H1 (cell line): ENCODE results near the gene HSD17B3. TPM values are rescaled to one million over a fixed set of nuclear protein-coding genes. Genes with fewer than 3 reads are reported as not detected.
A peak's percentile ranks its signal among the peaks of the same experiment; 100 is the strongest.

Source experiments
- CTCF ChIA-PET: fragments of 300-600 bp; sonication (Branson Sonifier 250); formaldehyde crosslinking; loops from one replicate; lab custom pipeline; 2021; ENCODE audit not compliant: partially characterized antibody; lab: Charles Lee
- POLR2A ChIA-PET: fragments of 300-600 bp; sonication (Branson Sonifier 250); formaldehyde crosslinking; loops from one replicate; lab custom pipeline; 2021; ENCODE audit warnings: inconsistent platforms; ENCODE audit not compliant: partially characterized antibody; lab: Charles Lee
- DNase-seq, 2 experiments: peaks; one replicate each; pipeline versions ENCODE4 v3.0.0 to v3.0.0-alpha.2; 2010 to 2022; ENCODE audit warnings: low spot score in 2 of 2, low read depth in 1 of 2, mixed read lengths in 1 of 2
- FAIRE-seq: peaks from 2 replicates; lab custom pipeline; 2011; peaks lifted over from hg19 to GRCh38; lab: Jason Lieb, UNC
- H2AFZ ChIP-seq: 2 replicates; pipeline ENCODE4 v1.8.1; 2012; ENCODE audit warnings: low read length, inconsistent platforms
- H2AK5ac ChIP-seq: 2 replicates; pipeline ENCODE4 v1.6.1; 2013; ENCODE audit warnings: low read depth, low read length
- H2BK120ac ChIP-seq: replicated peaks from 2 replicates; pipeline ENCODE3; 2013; ENCODE audit warnings: low read depth, low read length, inconsistent platforms
- H2BK12ac ChIP-seq: 2 replicates; pipeline ENCODE4 v1.6.1; 2013; ENCODE audit warnings: low read depth, low read length
- H2BK15ac ChIP-seq: 2 replicates; pipeline ENCODE4 v1.6.1; 2013; ENCODE audit warnings: low read length
- H2BK20ac ChIP-seq: 2 replicates; pipeline ENCODE4 v1.6.1; 2013; ENCODE audit warnings: low read length
- H2BK5ac ChIP-seq: 2 replicates; pipeline ENCODE4 v1.6.1; 2013; ENCODE audit warnings: low read depth, low read length
- H3K14ac ChIP-seq: 2 replicates; pipeline ENCODE4 v1.6.1; 2013; ENCODE audit warnings: inconsistent platforms; ENCODE audit not compliant: insufficient read length
- H3K18ac ChIP-seq: 2 replicates; pipeline ENCODE4 v1.6.1; 2013; ENCODE audit warnings: low read length; ENCODE audit errors: extremely low read depth
- H3K23ac ChIP-seq: 2 replicates; pipeline ENCODE4 v1.6.1; 2013; ENCODE audit warnings: inconsistent platforms; ENCODE audit not compliant: insufficient read length
- H3K23me2 ChIP-seq: 2 replicates; pipeline ENCODE4 v1.6.1; 2013; ENCODE audit warnings: low read depth, low read length
- H3K27ac ChIP-seq: 2 replicates; pipeline ENCODE4 v1.6.1; 2011; ENCODE audit warnings: low read depth, low read length, inconsistent platforms
- H3K27me3 ChIP-seq, 4 experiments: replicated peaks in 1 of 4; 1 replicate in 1 of 4; 2 replicates in 3 of 4; pipeline versions ENCODE4 v1.6.1 to v1.8.1; 2011 to 2013; ENCODE audit warnings: low read length in 3 of 4, mild to moderate bottlenecking in 3 of 4, inconsistent platforms in 2 of 4, mixed read lengths in 2 of 4, moderate library complexity in 1 of 4; ENCODE audit not compliant: control insufficient read depth in 3 of 4, insufficient read depth in 3 of 4; ENCODE audit errors: extremely low read depth in 1 of 4
- H3K36me3 ChIP-seq, 4 experiments: 2 replicates each; pipeline versions ENCODE4 v1.6.1 to v1.8.1; 2011 to 2013; ENCODE audit warnings: mild to moderate bottlenecking in 4 of 4, low read length in 3 of 4, moderate library complexity in 2 of 4, control low read depth in 1 of 4, inconsistent platforms in 1 of 4; ENCODE audit not compliant: insufficient read depth in 4 of 4, control insufficient read depth in 2 of 4
- H3K4ac ChIP-seq: replicated peaks from 2 replicates; pipeline ENCODE3; 2013; ENCODE audit warnings: low read length, low read depth, mixed read lengths, inconsistent platforms; ENCODE audit not compliant: insufficient read length
- H3K4me1 ChIP-seq, 4 experiments: replicated peaks in 1 of 4; 1 replicate in 1 of 4; 2 replicates in 3 of 4; pipeline versions ENCODE4 v1.6.1 to v1.8.1; 2011 to 2013; ENCODE audit warnings: low read length in 3 of 4, inconsistent platforms in 2 of 4, mixed read lengths in 1 of 4; ENCODE audit not compliant: insufficient read depth in 4 of 4, control insufficient read depth in 3 of 4
- H3K4me2 ChIP-seq, 2 experiments: 2 replicates each; pipeline versions ENCODE4 v1.6.1 to v1.8.1; 2011 to 2013; ENCODE audit warnings: low read depth in 2 of 2, low read length in 2 of 2, control low read depth in 1 of 2, inconsistent platforms in 1 of 2, mild to moderate bottlenecking in 1 of 2; ENCODE audit not compliant: insufficient read depth in 1 of 2
- H3K4me3 ChIP-seq, 4 experiments: fragments of 200-600, 300-600 bp in 1 of 4; sonication (generic), shearing (Covaris generic), sonication (Bioruptor Twin) in 1 of 4; 2 replicates each; pipeline versions ENCODE4 v1.5.1 to v1.8.1; 2011 to 2016; ENCODE audit warnings: low read length in 4 of 4, low read depth in 3 of 4, control low read depth in 2 of 4, inconsistent platforms in 2 of 4, mild to moderate bottlenecking in 2 of 4, mixed read lengths in 1 of 4, moderate library complexity in 1 of 4; ENCODE audit not compliant: insufficient read depth in 2 of 4; ENCODE audit errors: extremely low read depth in 1 of 4
- H3K56ac ChIP-seq: replicated peaks from 2 replicates; pipeline ENCODE3; 2013; ENCODE audit warnings: low read depth, mild to moderate bottlenecking, mixed read lengths, low read length, inconsistent platforms; ENCODE audit not compliant: insufficient read length
- H3K79me1 ChIP-seq: 2 replicates; pipeline ENCODE4 v1.6.1; 2013; ENCODE audit warnings: low read depth, low read length, control low read depth
- H3K79me2 ChIP-seq, 2 experiments: 2 replicates each; pipeline versions ENCODE4 v1.6.1 to v1.8.1; 2012 to 2013; ENCODE audit warnings: low read length in 2 of 2, mild to moderate bottlenecking in 2 of 2, inconsistent platforms in 1 of 2; ENCODE audit not compliant: insufficient read depth in 2 of 2, control insufficient read depth in 1 of 2
- H3K9ac ChIP-seq, 4 experiments: replicated peaks in 1 of 4; 1 replicate in 1 of 4; 2 replicates in 3 of 4; pipeline versions ENCODE4 v1.6.1 to v1.8.1; 2011 to 2013; ENCODE audit warnings: low read depth in 3 of 4, low read length in 3 of 4, control low read depth in 2 of 4, mild to moderate bottlenecking in 2 of 4, moderate library complexity in 2 of 4, inconsistent platforms in 1 of 4; ENCODE audit errors: extremely low read depth in 1 of 4
- H3K9me3 ChIP-seq, 2 experiments: 2 replicates each; pipeline versions ENCODE4 v1.6.1 to v1.8.1; 2012 to 2013; ENCODE audit warnings: mild to moderate bottlenecking in 2 of 2, moderate library complexity in 2 of 2, control low read depth in 1 of 2, inconsistent platforms in 1 of 2, low read depth in 1 of 2, low read length in 1 of 2, mixed read lengths in 1 of 2; ENCODE audit not compliant: insufficient read depth in 2 of 2
- H4K20me1 ChIP-seq, 2 experiments: replicated peaks in 1 of 2; 2 replicates each; pipeline versions ENCODE3 to v1.8.1; 2011 to 2013; ENCODE audit warnings: inconsistent platforms in 2 of 2, low read length in 2 of 2, mild to moderate bottlenecking in 1 of 2; ENCODE audit not compliant: insufficient read depth in 2 of 2, control insufficient read depth in 1 of 2
- H4K5ac ChIP-seq: 2 replicates; pipeline ENCODE4 v1.6.1; 2013; ENCODE audit warnings: low read length, low read depth, mixed read lengths, inconsistent platforms; ENCODE audit not compliant: insufficient read length
- H4K8ac ChIP-seq: 2 replicates; pipeline ENCODE4 v1.8.0; 2013; ENCODE audit warnings: mild to moderate bottlenecking, moderate library complexity, low read length, inconsistent platforms; ENCODE audit not compliant: insufficient read depth; ENCODE audit errors: extremely low read depth
- H4K91ac ChIP-seq: replicated peaks from 2 replicates; pipeline ENCODE3; 2013; ENCODE audit warnings: low read length, mixed read lengths, inconsistent platforms; ENCODE audit not compliant: insufficient read length
- BRCA1 ChIP-seq: IDR thresholded peaks from 2 replicates; pipeline ENCODE4 v1.6.1; 2012; ENCODE audit warnings: low read depth, low read length, improper control_type of control experiment
- CHD2 ChIP-seq: IDR thresholded peaks from 2 replicates; pipeline ENCODE4 v1.6.1; 2012; ENCODE audit warnings: low read length, improper control_type of control experiment
- CTBP2 ChIP-seq: IDR thresholded peaks from 2 replicates; pipeline ENCODE4 v1.7.0; 2011; ENCODE audit warnings: borderline replicate concordance, mild to moderate bottlenecking, moderate library complexity, mixed read lengths, low read length; ENCODE audit not compliant: insufficient read depth, insufficient read length
- HDAC6 ChIP-seq: IDR thresholded peaks from one replicate; pipeline ENCODE4 v1.7.1; 2012; ENCODE audit warnings: low read depth, mild to moderate bottlenecking, inconsistent platforms, low read length, moderate library complexity
- POU5F1 ChIP-seq: IDR thresholded peaks from 2 replicates; pipeline ENCODE4 v1.6.1; 2011; ENCODE audit warnings: low read depth, mild to moderate bottlenecking, low read length, moderate library complexity
- RFX5 ChIP-seq: IDR thresholded peaks from 2 replicates; pipeline ENCODE4 v1.6.1; 2011; ENCODE audit warnings: low read depth, low read length, improper control_type of control experiment, borderline replicate concordance
- TCF12 ChIP-seq: IDR thresholded peaks from 2 replicates; pipeline ENCODE4 v1.6.1; 2011; ENCODE audit warnings: low read depth, mild to moderate bottlenecking, low read length
- USF2 ChIP-seq: IDR thresholded peaks from 2 replicates; pipeline ENCODE4 v1.6.1; 2011; ENCODE audit warnings: low read length, improper control_type of control experiment
- WGBS, 2 experiments: shearing (Covaris generic) in 1 of 2; methylation state at CpG; one replicate each; pipeline versions ENCODE4 v1.1.6 to v1.1.7; 2013 to 2015; ENCODE audit warnings: low lambda C conversion rate in 2 of 2, mixed read lengths in 2 of 2, inconsistent platforms in 1 of 2, low coverage in 1 of 2, missing lambda C conversion rate in 1 of 2; ENCODE audit not compliant: insufficient replicate concordance in 2 of 2, insufficient coverage in 1 of 2, insufficient read length in 1 of 2; ENCODE audit errors: extremely low coverage in 1 of 2, missing lambda C conversion rate in 1 of 2; 5-methylcytosine and 5-hydroxymethylcytosine counted together
- polyA plus RNA-seq, 7 experiments: library from polyadenylated mRNA; depleted of rRNA in 3 of 7; stranded (reverse) in 5 of 7; unstranded in 2 of 7; fragments of >200 nt in 5 of 7; fragments of 200-250 nt in 2 of 7; gene quantifications; 1 replicate in 5 of 7; 2 replicates in 1 of 7; 4 replicates in 1 of 7; pipeline versions ENCODE4 v1.2.1 to v1.2.3, GENCODE V29; 2011 to 2013; ENCODE audit warnings: missing spikeins in 2 of 7, mixed read lengths in 2 of 7
- total RNA-seq: library from RNA; stranded (reverse); fragmentation: NEBNext Ultra II Directional; extraction: Animal tissue kit (Norgen Biotek cat#: 25700); gene quantifications from 2 replicates; pipeline ENCODE4 v1.2.1, GENCODE V29; 2021

Gene HSD17B3
- total and polyA plus RNA-seq, 2 of the 8 experiments (the other 6 are each of a cell fraction or from before 2014, with no cell fraction given), result not detected

DNA sequence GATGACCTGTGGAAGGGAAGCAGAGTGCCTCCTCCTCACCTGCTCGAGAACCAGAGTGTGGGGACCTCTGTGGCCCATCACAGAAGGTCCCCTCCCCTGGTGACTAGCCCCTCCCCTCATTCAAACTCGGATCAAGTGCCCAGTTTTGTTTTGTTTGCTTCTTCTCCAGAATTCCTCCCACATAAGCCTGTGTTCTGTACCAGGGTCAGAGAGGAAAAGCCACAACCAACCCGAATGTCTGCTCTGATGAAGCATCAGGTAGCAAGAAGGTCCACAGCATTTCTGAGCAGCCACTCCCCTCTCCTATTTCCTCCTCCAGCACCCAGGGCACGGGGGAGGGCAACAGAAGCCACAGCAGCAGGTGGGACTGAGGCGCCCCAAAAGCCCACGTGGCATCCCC, 58.2 kb downstream of the HSD17B3 start:
- no peaks in the 10 kb centered on the region for H3K9me3 ChIP-seq
- no peak overlapping the region for H4K91ac ChIP-seq
- no peak overlapping the region for H3K4ac ChIP-seq
- H3K27me3 ChIP-seq, result no peaks in the 10 kb centered on the region
- H4K8ac ChIP-seq, result peak overlapping the region; percentile 1; the same call in 1 of the 2 replicates
- H3K23me2 ChIP-seq, result no peaks in the 10 kb centered on the region
- H3K56ac ChIP-seq, result no peak overlapping the region
- no peak overlapping the region for H3K18ac ChIP-seq
- DNase-seq, result no peak
- H3K4me1 ChIP-seq, result no peaks in the 10 kb centered on the region
- ChIA-PET POLR2A (no interaction called here), CTCF (interaction anchor here (0.6 to 8.0 kb wide), 7 partner anchors 10 to 510 kb away, joined by 3 to 82 read pairs (median 6); no protein-coding TSS in a partner anchor)
- H2AFZ ChIP-seq, result no peak overlapping the region
- TF ChIP-seq TCF12, result no peak
- TF ChIP-seq CTBP2, result no peak
- no peak for TF ChIP-seq BRCA1
- TF ChIP-seq POU5F1, result no peak
- TF ChIP-seq CHD2, result no peak
- TF ChIP-seq HDAC6, result no peak
- TF ChIP-seq RFX5, result no peak
- TF ChIP-seq USF2, result no peak
- no peak overlapping the region for H2BK20ac ChIP-seq
- H2BK12ac ChIP-seq, result no peak overlapping the region
- no peak overlapping the region for H3K23ac ChIP-seq
- no peaks in the 10 kb centered on the region for H3K79me1 ChIP-seq
- no peak overlapping the region for H4K5ac ChIP-seq
- H3K27ac ChIP-seq, result no peak overlapping the region
- WGBS, 2 experiments, result 99% methylated on average over 5 of the region's 6 CpGs; no CpG with 5 or more reads in 1 of the 2 experiments
- H2BK120ac ChIP-seq, result no peak overlapping the region
- H3K9ac ChIP-seq, result no peak overlapping the region
- no peak overlapping the region for H2AK5ac ChIP-seq
- H3K4me3 ChIP-seq, result no peak overlapping the region
- no peak overlapping the region for H2BK5ac ChIP-seq
- no peaks in the 10 kb centered on the region for H4K20me1 ChIP-seq
- no peak overlapping the region for H2BK15ac ChIP-seq
- FAIRE-seq, result no peak
- H3K36me3 ChIP-seq, result no peaks in the 10 kb centered on the region
- no peak overlapping the region for H3K14ac ChIP-seq
- no peaks in the 10 kb centered on the region for H3K79me2 ChIP-seq
- no peak overlapping the region for H3K4me2 ChIP-seq
